SK-N-SH treated with all-trans-retinoic acid at 6 μM for 48 hours (cell line): Measurements from ENCODE around the gene SLC5A10.

Source experiments
- ARNTL ChIP-seq: fragments of 450-650 bp; formaldehyde crosslinking; IDR thresholded peaks from 2 replicates; pipeline ENCODE4 v1.5.0; 2020; ENCODE audit warnings: low read depth, mild to moderate bottlenecking, moderate library complexity, borderline replicate concordance
- CSRNP3 ChIP-seq: fragments of 250-450 bp; sonication (Bioruptor Pico); IDR thresholded peaks from 2 replicates; pipeline ENCODE4 v1.5.1; 2021; ENCODE audit warnings: mild to moderate bottlenecking, moderate library complexity
- GLIS3 ChIP-seq: fragments of 250-450 bp; sonication (Bioruptor Pico); IDR thresholded peaks from 2 replicates; pipeline ENCODE4 v1.5.0; 2020; ENCODE audit warnings: mild to moderate bottlenecking, moderate library complexity
- SNAI2 ChIP-seq: fragments of 250-450 bp; sonication (Bioruptor Pico); IDR thresholded peaks from 2 replicates; pipeline ENCODE4 v1.5.0; 2020; ENCODE audit warnings: mild to moderate bottlenecking, moderate library complexity
- ZC3H10 ChIP-seq: fragments of 250-450 bp; sonication (Bioruptor Pico); IDR thresholded peaks from 2 replicates; pipeline ENCODE4 v1.5.1; 2021; ENCODE audit warnings: mild to moderate bottlenecking, moderate library complexity
- ZFP30 ChIP-seq: fragments of 450-650 bp; formaldehyde crosslinking; IDR thresholded peaks from 2 replicates; pipeline ENCODE4 v1.5.0; 2022; ENCODE audit warnings: mild to moderate bottlenecking, moderate library complexity
- ZNF70 ChIP-seq: fragments of 450-650 bp; formaldehyde crosslinking; IDR thresholded peaks from 2 replicates; pipeline ENCODE4 v1.5.0; 2020; ENCODE audit warnings: mild to moderate bottlenecking, moderate library complexity

- no peak for TF ChIP-seq CSRNP3 (CRISPR knock-in tag)
- no peak for TF ChIP-seq SNAI2
- TF ChIP-seq ZC3H10 (CRISPR knock-in tag): no peak
- no peak for TF ChIP-seq ARNTL (CRISPR knock-in tag)
- TF ChIP-seq ZNF70 (CRISPR knock-in tag): no peak
- no peak for TF ChIP-seq GLIS3 (CRISPR knock-in tag)
- TF ChIP-seq ZFP30: no peak
Measured at GRCh38 chr17:19011581-19011980, 59.6 kb downstream of the SLC5A10 start.
